Adrenal gland (tissue), 12 donors: ENCODE data around the gene LRFN2. TPM values are rescaled to one million over a fixed set of nuclear protein-coding genes. Genes with fewer than 3 reads are reported as not detected.

ENCODE experiments used
- DNase-seq, 7 donors: peaks; one replicate each; pipeline ENCODE4 v3.0.0-alpha.2; 2019 to 2020
- H3K27ac ChIP-seq, 5 donors: fragments of 200-600 bp; sonication (generic) in 4 of 5; 1 replicate in 3 of 5; 2 replicates in 2 of 5; pipeline versions ENCODE4 v1.5.1 to v1.8.0; 2016 to 2020; ENCODE audit warnings: mild to moderate bottlenecking in 1 of 5
- H3K27me3 ChIP-seq: fragments of 200-600 bp; 2 replicates; pipeline ENCODE4 v1.8.0; 2021
- H3K36me3 ChIP-seq, 2 donors: fragments of 200-600 bp; replicated peaks in 1 of 2; 1 replicate in 1 of 2; 2 replicates in 1 of 2; pipeline versions ENCODE4 v1.5.1 to v1.8.0; 2018 to 2022
- H3K4me1 ChIP-seq, 2 donors: fragments of 200-600 bp; replicated peaks in 1 of 2; 1 replicate in 1 of 2; 2 replicates in 1 of 2; pipeline versions ENCODE4 v1.5.1 to v1.8.0; 2018 to 2021
- H3K4me3 ChIP-seq, 4 donors: fragments of 200-600 bp; sonication (generic) in 3 of 4; one replicate each; pipeline ENCODE4 v1.5.1; 2016 to 2018
- H3K9me3 ChIP-seq, 3 donors: fragments of 200-600 bp; sonication (generic) in 1 of 3; replicated peaks in 1 of 3; 1 replicate in 2 of 3; 2 replicates in 1 of 3; pipeline versions ENCODE4 v1.5.1 to v1.8.0; 2016 to 2021
- CTCF ChIP-seq, 6 experiments: fragments of 450-650 bp in 4 of 6; fragments of 200-600 bp in 2 of 6; sonication (generic) in 1 of 6; IDR thresholded peaks; 1 replicate in 5 of 6; 2 replicates in 1 of 6; pipeline versions ENCODE4 v1.5.1 to v1.8.0; 2016 to 2021; ENCODE audit warnings: antibody characterized with exemption in 6 of 6, mild to moderate bottlenecking in 2 of 6, moderate library complexity in 1 of 6
- POLR2A ChIP-seq, 2 donors: fragments of 450-650 bp; IDR thresholded peaks; one replicate each; pipeline ENCODE4 v1.6.1; 2017; ENCODE audit warnings: antibody characterized with exemption in 2 of 2, mild to moderate bottlenecking in 2 of 2, moderate library complexity in 1 of 2
- WGBS, 4 donors: extraction: QIAGEN DNeasy Blood & Tissue Kit in 2 of 4; methylation state at CpG; one replicate each; pipeline versions ENCODE4 v1.1.5 to v1.1.7; 2013 to 2017; 5-methylcytosine and 5-hydroxymethylcytosine counted together
- intact Hi-C, 2 donors: fragments of 100-400 bp; cut with DNase I; formaldehyde crosslinking; loops; one replicate each; pipeline versions ENCODE4 v1.14.1 to v1.15.0; 2022 to 2023
- polyA plus RNA-seq, 3 donors: library from polyadenylated mRNA; stranded (reverse); fragments of 200-250 nt in 2 of 3; fragments of 350-450 nt in 1 of 3; fragmentation: Illumina TruSeq in 1 of 3; extraction: RNeasy Lipid Tissue Mini Kit (QIAGEN cat#74804) in 1 of 3; gene quantifications; one replicate each; pipeline ENCODE4 v1.2.3, GENCODE V29; 2013 to 2014
- total RNA-seq, 9 donors: library from RNA; depleted of rRNA in 4 of 9; stranded (reverse); fragments of >200 nt in 4 of 9; fragments of 120-200 nt in 1 of 9; fragmentation: NEBNext Ultra II Directional in 1 of 9; extraction: Animal tissue kit (Norgen Biotek cat#: 25700) in 1 of 9; gene quantifications; one replicate each; pipeline versions ENCODE4 v1.1.0 to v1.2.4, GENCODE V29; 2013 to 2023
- donor health status: healthy with polysubstance abuse.
- donor health status: Bipolar disorder and iron deficiency.
- donor health status: DM: yes; HTN: yes; CAD: no.
- donor health status: DM: no; HTN: no; CAD: no.
- donor health status: DM: no; HTN: no; CAD: no.
- donor health status: DM: yes; HTN: yes; CAD: no.

LRFN2 gene
- total and polyA plus RNA-seq, 12 donors = 0.03 to 0.74 (median 0.16) TPM; not detected in 3

GRCh38 chr6:40450483-40450882 is 136.7 kb downstream of the LRFN2 start:
- no peak overlapping the region for H3K27ac ChIP-seq
- 58 to 88% (median 81%) methylated on average over 4 of the region's 4 CpGs for WGBS, 4 donors
- no peaks in the 10 kb centered on the region for H3K4me1 ChIP-seq
- no peak for TF ChIP-seq CTCF (IDR thresholded peaks at IDR 0.05)
- no peak for TF ChIP-seq POLR2A (IDR thresholded peaks at IDR 0.05)
- no peak overlapping the region for H3K4me3 ChIP-seq
- H3K27me3 ChIP-seq = no peaks in the 10 kb centered on the region
- intact Hi-C loops = no loop called here
- H3K9me3 ChIP-seq = no peaks in the 10 kb centered on the region
- no peaks in the 10 kb centered on the region for H3K36me3 ChIP-seq
- DNase-seq = no peak

- H3K27ac ChIP-seq = no peak overlapping the region
- TF ChIP-seq CTCF (IDR thresholded peaks at IDR 0.05) (no peak), POLR2A (IDR thresholded peaks at IDR 0.05) (no peak)
- WGBS, 4 donors = 38 to 60% (median 51%) methylated on average over 1 of the region's 1 CpG
- no peaks in the 10 kb centered on the region for H3K4me1 ChIP-seq
- DNase-seq = no peak
- H3K27me3 ChIP-seq = no peaks in the 10 kb centered on the region
- H3K9me3 ChIP-seq = no peaks in the 10 kb centered on the region
- H3K4me3 ChIP-seq = no peak overlapping the region
- intact Hi-C loops = no loop called here
- H3K36me3 ChIP-seq = no peaks in the 10 kb centered on the region
Observed at GRCh38 chr6:40444811-40445210, 142.4 kb downstream of the LRFN2 start.

- intact Hi-C loops = no loop called here
- no peak for DNase-seq
- Histone ChIP-seq H3K9me3 (no peaks in the 10 kb centered on the region), H3K27ac (no peak overlapping the region), H3K27me3 (no peaks in the 10 kb centered on the region), H3K4me3 (no peak overlapping the region), H3K36me3 (no peaks in the 10 kb centered on the region), H3K4me1 (no peaks in the 10 kb centered on the region)
- WGBS, 4 donors = 73 to 81% (median 75%) methylated on average over 3 of the region's 3 CpGs
- TF ChIP-seq POLR2A (IDR thresholded peaks at IDR 0.05) (no peak), CTCF (IDR thresholded peaks at IDR 0.05) (no peak)
Observed at GRCh38 chr6:40444312-40444711, 142.9 kb downstream of the LRFN2 start.

GRCh38 chr6:40443842-40444241 is 143.3 kb downstream of the LRFN2 start:
- 93 to 100% (median 99%) methylated on average over 2 of the region's 2 CpGs for WGBS, 4 donors
- intact Hi-C loops = no loop called here
- Histone ChIP-seq H3K27me3 (no peaks in the 10 kb centered on the region), H3K27ac (no peak overlapping the region), H3K36me3 (no peaks in the 10 kb centered on the region), H3K4me1 (no peaks in the 10 kb centered on the region), H3K9me3 (no peaks in the 10 kb centered on the region), H3K4me3 (no peak overlapping the region)
- no peak for DNase-seq
- TF ChIP-seq POLR2A (IDR thresholded peaks at IDR 0.05) = no peak
- no peak for TF ChIP-seq CTCF (IDR thresholded peaks at IDR 0.05)
